ENCODE results near the gene CTSV.
"Not testable (repeated sequence)": the region's sequence is repeated elsewhere in the genome, so short reads cannot be mapped to it uniquely, and the experiment has no call there.

Gene CTSV

DNA sequence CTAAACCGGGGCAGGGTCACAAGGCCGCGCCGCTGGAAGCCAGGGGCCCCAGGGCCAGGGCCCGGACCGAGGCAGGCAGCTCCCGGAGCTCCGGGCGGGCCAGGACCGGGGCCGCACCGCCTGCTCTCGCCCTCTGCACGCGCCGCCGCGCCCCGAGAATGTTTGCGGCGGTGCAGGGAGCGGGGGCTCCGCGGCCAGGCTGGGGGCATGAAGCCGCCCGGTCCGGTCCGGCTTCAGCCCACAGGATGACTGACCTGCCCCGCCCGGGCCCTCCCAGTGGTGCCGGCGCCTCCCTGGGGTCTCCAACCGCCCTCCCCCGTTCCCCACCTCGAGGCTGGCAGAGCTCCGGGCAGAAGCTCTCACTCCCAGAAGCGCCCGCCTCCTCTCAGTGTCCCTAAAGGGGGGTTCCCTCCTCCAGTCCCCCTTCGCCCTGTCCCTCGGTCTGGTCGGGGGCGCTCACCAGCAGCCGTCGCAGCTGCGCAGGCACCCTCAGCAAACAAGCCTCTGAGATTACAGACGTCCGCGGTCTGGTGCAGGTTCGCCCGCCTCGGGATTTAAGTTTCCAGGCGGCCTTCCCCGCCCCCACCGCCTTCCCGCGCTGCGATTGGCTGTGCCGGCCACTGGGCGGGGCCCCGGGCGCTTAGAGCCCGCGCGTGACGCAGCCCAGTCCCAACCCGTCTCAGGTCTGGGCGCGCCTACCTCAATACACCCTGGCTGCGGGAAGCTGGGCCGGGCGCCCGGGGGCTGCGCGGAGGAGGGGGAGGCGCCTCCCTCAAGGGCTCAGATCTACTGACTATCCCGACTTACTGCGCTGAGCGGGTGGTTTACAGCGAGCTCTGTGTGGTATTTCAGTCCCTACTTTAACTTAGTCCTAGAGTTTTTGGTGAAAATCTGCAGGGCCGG, at the start of gene CTSV:
TSS of gene CTSV (minus strand) at position 532 of the 903 bp plus-strand sequence. CDS start 1,099 bp downstream, outside the sequence.
- Mint-ChIP-seq H3K27ac (no peak within 1 kb of the TSS), H3K27me3 (ENCODE audit: low read depth) (peaks cover 44% of the 10 kb centered on the region), H3K4me1 (ENCODE audit: low read depth) (peaks cover 2% of the 10 kb centered on the region), H3K9me3 (no peaks in the 10 kb centered on the region), H3K36me3 (ENCODE audit: low read depth) (no peaks in the 10 kb centered on the region), H3K4me3 (peak within 1 kb of the TSS; percentile 85)
- DNase-seq (ENCODE audit: low spot score), result peak; percentile 86

DNA sequence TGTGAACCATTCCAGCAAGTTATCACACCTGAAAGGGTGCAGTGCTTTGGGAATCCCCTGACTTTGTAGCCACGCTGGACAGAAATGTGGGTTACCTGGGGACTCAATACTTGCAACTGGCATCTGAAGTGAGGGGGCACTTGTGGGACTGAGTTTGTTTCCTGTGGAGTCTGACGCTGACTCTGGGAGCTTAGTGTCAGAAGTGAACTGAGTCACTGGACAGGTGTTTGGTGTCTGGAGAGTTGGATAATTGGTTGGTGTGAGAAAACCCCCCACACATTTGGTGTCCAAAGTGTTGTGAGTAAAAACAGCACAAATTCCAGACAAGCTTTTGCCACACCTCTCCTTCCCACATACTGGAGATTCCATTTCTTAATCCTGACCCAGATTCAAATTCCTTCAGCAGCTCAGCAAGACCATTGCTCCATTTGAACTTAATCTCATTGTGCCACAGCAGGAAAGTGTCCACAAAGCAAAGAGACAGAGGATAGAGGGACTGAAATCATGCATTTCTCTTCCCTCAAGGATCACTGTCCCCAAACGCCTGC, 48.8 kb upstream of the CTSV start:
- H3K27me3 Mint-ChIP-seq (ENCODE audit: low read depth), result peaks cover 25% of the 10 kb centered on the region
- not testable (repeated sequence) for H3K27ac Mint-ChIP-seq; DNase-seq (ENCODE audit: low spot score); H3K36me3 Mint-ChIP-seq (ENCODE audit: low read depth); H3K4me1 Mint-ChIP-seq (ENCODE audit: low read depth); H3K4me3 Mint-ChIP-seq; H3K9me3 Mint-ChIP-seq

DNA sequence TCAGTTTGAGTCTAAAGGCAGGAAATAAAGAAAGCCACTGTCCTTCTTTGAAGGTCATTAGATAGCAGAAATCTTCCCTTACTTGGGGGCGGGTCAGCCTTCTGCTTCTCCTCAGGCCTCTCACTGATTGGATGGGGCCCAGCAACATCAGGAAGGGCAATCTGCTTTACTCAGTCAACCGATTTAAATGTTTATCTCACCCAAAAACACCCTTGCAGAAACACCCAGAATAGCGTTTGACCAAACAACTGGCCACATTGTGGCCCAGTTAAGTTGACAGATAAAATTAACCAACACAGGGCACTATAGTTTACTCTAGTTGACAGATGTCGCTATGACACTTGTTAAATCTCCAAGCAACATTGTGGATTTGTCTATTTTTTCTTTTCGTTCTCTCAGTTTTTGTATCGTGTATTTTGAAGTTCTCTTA, 45.6 kb upstream of the CTSV start:
- not testable (repeated sequence) for DNase-seq (ENCODE audit: low spot score); H3K4me3 Mint-ChIP-seq; H3K36me3 Mint-ChIP-seq (ENCODE audit: low read depth); H3K27ac Mint-ChIP-seq; H3K9me3 Mint-ChIP-seq; H3K4me1 Mint-ChIP-seq (ENCODE audit: low read depth)
- H3K27me3 Mint-ChIP-seq (ENCODE audit: low read depth), result peaks cover 26% of the 10 kb centered on the region

DNA sequence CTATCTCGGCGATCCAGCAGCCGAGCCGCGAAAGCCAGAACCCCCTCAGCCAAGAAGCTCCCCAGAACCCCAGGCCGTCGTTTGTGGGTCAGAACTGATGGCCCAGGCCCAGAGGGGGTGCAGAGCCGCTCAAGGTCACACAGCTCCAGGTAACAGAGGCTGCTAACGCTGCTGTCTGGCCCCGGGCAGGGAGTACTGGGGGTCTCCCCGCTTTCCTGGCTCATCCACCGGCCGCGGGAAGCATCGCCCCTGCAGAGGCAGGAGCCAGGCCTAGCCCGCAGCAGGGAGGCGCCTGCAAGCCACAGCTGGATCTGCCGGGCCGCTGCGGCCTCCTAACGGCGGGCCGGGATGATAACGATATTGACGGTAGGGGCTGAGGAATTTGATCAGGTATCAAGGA, 39.4 kb upstream of the CTSV start:
- H3K27ac Mint-ChIP-seq, result no peak overlapping the region
- DNase-seq (ENCODE audit: low spot score), result no peak
- H3K4me1 Mint-ChIP-seq (ENCODE audit: low read depth), result no peaks in the 10 kb centered on the region
- H3K4me3 Mint-ChIP-seq, result no peak overlapping the region
- no peaks in the 10 kb centered on the region for H3K36me3 Mint-ChIP-seq (ENCODE audit: low read depth)
- H3K9me3 Mint-ChIP-seq, result no peaks in the 10 kb centered on the region
- H3K27me3 Mint-ChIP-seq (ENCODE audit: low read depth), result peaks cover 42% of the 10 kb centered on the region

DNA sequence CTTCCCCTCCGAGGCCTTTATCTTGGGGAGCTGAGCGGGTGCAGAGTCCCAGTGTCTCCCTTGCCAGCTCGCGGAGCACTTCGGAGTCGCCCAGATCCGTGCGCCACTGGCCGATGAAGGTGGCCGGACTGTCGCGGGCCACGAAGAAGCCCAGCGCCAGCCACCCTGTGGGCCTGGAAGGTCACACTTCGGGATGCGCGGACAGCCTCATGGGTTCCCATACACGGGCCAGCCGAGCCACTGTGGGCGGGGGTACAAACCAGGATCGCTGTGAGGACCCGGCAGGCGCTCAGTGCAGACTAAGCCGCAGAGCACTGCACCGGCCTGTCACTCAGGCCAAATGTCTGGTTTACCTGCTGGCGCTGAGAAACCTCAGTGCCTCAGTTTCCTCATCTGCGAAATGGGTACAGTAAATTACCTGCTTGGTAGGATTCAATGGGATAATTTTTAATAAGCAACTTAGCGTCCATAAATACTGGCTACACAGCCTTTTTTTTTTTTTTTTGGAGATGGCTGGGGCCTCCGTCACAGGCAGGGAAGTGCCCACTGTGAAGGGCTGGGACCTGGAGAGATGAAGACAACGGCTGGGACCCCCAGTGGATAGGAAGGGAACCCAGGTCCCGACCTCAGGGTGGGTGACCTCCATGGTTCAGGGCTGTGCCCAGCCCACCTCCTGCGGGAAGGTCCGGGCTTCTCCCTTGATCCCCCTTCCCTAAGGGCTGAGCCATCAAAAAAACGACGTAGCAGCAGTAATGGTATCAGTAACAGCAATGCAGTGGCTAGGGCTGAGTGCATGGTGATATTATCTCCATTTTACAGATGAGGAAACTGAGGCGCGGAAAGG, 38.7 kb upstream of the CTSV start:
- H3K27me3 Mint-ChIP-seq (ENCODE audit: low read depth), result peaks cover 41% of the 10 kb centered on the region
- H3K36me3 Mint-ChIP-seq (ENCODE audit: low read depth), result no peaks in the 10 kb centered on the region
- no peak overlapping the region for H3K4me3 Mint-ChIP-seq
- H3K27ac Mint-ChIP-seq, result no peak overlapping the region
- no peaks in the 10 kb centered on the region for H3K4me1 Mint-ChIP-seq (ENCODE audit: low read depth)
- no peak for DNase-seq (ENCODE audit: low spot score)
- no peaks in the 10 kb centered on the region for H3K9me3 Mint-ChIP-seq

DNA sequence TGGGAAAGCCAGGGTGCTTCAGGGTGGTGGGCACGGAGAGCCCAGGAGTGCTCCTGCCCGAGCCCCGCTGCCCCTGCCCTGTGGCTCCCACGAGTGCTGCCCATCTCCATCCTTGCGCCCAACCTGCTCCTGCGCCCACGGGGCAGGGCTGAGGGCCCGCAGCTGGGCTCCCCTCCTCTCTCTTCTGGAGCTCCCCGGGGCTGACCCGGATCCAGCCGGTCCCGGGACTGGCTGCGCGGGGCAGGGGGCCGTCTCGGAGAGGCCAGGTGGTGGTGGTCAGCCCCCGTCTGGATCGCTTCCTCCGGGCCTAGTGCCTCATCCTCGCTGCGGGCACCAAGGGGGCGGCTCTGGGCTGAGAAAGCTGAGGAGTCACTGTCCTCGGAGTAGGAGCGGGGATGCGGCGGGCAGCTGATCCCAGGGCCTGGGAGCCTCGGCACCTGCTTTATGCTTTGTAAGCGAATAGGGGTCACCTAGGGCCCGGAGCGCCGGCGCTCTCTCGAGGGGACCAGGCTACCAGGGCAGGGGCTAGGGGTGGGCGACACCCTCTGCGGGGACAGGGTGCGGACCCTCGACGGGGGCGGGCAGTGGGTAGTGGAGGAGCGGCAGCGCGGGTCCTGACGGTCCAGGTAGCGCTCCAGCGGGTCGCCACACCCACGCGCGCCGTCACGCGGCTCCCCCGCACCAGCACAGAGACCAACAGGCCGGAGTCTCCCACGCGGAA, 37.9 kb upstream of the CTSV start:
- not testable (repeated sequence) for H3K4me1 Mint-ChIP-seq (ENCODE audit: low read depth); H3K9me3 Mint-ChIP-seq; H3K4me3 Mint-ChIP-seq; DNase-seq (ENCODE audit: low spot score); H3K36me3 Mint-ChIP-seq (ENCODE audit: low read depth); H3K27ac Mint-ChIP-seq
- H3K27me3 Mint-ChIP-seq (ENCODE audit: low read depth), result peaks cover 39% of the 10 kb centered on the region

DNA sequence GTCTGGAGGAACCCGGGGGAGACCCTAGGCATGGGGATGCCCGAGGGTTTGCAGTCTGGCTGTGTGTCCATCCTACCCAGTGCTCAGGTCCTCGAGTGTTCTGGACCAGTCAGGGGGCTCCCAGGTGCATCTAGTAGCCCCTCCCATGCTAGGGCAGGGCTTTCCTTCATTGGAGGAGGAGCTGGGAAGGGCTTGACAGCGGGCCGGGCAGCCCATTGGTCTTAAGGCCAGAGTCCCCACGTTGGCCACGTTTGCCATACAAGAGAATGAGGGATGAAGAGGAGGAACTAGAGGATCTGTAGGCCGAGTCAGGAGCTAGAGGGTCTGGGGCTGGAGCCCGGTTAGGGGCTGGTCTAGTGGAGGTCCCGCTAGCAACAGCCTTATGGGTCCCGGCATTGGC, 37.3 kb upstream of the CTSV start:
- Mint-ChIP-seq H3K9me3 (no peaks in the 10 kb centered on the region), H3K27ac (no peak overlapping the region), H3K36me3 (ENCODE audit: low read depth) (no peaks in the 10 kb centered on the region), H3K27me3 (ENCODE audit: low read depth) (peaks cover 41% of the 10 kb centered on the region), H3K4me1 (ENCODE audit: low read depth) (no peaks in the 10 kb centered on the region), H3K4me3 (no peak overlapping the region)
- DNase-seq (ENCODE audit: low spot score), result no peak

DNA sequence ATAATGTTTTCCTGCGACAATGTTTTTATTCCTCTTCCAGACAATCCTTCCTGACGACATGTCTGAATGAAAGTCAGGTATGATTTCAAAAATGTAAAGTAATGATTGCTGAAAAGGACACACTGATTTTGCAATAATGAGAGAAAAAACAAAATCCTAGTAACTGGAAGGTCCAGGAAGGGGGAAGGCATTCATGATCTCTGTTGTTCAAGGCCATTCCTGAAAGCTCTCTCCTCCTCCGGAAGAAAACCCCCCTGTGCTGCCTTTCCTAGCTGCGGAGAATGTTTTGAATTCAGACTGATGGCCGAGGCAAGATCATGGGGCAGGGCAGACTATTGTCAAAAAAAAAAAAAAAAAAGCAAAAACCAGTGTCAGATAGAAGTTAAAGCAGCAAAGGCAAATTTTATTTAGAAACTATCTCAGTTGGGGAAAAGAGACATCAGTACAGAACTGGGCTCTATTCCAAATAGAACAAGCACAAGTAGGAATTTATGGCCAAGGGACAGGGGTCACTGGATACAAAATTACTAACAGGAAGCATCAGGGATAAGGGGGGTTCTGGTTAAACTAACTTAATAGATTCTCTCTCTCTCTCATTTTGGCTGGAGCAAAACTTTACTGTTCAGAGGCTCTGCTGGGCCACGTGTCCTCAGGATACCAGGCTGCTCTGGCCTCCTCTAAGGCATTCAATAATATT, 36.5 kb upstream of the CTSV start:
- Mint-ChIP-seq H3K36me3 (ENCODE audit: low read depth) (no peaks in the 10 kb centered on the region), H3K9me3 (no peaks in the 10 kb centered on the region), H3K27ac (no peak overlapping the region), H3K4me3 (no peak overlapping the region), H3K4me1 (ENCODE audit: low read depth) (no peaks in the 10 kb centered on the region), H3K27me3 (ENCODE audit: low read depth) (peaks cover 37% of the 10 kb centered on the region)
- no peak for DNase-seq (ENCODE audit: low spot score)

DNA sequence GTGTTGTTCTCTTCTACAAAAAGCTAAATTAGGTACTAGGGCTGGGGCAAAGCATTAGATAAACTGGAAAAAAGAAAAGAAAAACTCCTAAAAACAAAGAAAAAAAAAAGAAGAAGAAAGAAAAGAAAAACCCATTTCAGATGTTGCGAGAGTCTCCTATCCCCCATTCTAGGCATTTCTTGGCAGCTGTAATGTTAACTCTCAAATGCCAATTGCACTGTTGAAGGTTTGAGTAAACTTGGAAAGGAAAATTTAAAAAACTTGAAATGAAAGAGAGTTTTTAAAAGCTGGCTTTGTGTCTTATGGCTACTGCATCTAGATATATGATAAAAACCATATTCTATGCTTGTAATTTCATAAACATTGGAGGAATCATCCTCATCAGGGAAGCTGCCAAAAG, 34.6 kb upstream of the CTSV start:
- H3K27me3 Mint-ChIP-seq (ENCODE audit: low read depth), result peaks cover 31% of the 10 kb centered on the region
- no peaks in the 10 kb centered on the region for H3K36me3 Mint-ChIP-seq (ENCODE audit: low read depth)
- H3K9me3 Mint-ChIP-seq, result no peaks in the 10 kb centered on the region

DNA sequence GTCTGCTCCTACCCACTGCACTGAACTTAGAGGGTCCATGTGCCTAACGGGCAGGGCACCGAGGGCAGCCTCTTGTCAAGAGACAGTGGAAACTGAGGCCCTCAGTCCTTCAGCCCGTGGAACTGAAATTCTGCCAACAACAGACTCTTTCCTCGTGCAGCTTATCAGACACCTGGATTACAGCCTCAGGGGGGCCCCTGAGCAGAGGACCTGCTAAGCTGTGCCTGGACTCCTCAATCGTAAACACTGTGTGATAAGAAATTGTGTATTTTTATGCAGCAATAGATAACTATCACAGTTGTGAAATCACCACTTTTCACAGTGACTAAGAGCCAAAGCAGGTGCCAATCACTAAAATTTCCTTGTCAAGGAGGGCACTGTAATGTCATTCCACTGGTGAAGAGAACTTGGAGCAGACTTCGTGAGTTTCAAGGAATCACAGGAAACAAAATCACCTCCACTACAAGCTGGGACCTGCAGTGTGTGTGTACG, 33.4 kb upstream of the CTSV start:
- H3K27ac Mint-ChIP-seq, result no peak overlapping the region
- no peaks in the 10 kb centered on the region for H3K36me3 Mint-ChIP-seq (ENCODE audit: low read depth)

More for the DNA sequence above, 34.6 kb upstream of the CTSV start:
- Mint-ChIP-seq H3K4me1 (ENCODE audit: low read depth) (no peaks in the 10 kb centered on the region), H3K4me3 (no peak overlapping the region), H3K27ac (no peak overlapping the region)
- no peak for DNase-seq (ENCODE audit: low spot score)

DNA sequence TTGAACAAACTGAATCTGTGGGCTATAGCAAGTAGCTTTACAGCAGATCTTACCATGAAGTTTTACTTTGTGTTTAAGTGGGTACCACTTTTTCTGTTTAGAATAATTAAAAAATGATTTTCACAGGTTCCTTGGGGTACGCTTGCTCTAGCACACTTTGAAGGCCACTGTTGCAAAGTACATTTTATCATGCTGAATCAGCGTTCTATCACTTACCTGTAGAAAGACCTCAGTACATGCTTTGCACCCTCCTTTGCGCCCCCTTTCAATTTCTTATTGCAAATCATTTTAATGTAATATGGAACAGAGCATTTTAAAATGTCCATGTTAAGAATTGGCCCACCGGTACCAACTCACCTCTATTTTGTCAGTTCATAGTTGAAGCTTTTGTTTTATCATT, 31.4 kb upstream of the CTSV start:
- H3K9me3 Mint-ChIP-seq; H3K4me3 Mint-ChIP-seq; DNase-seq (ENCODE audit: low spot score); H3K4me1 Mint-ChIP-seq (ENCODE audit: low read depth); H3K27ac Mint-ChIP-seq; H3K36me3 Mint-ChIP-seq (ENCODE audit: low read depth): not testable (repeated sequence)
- peaks cover 24% of the 10 kb centered on the region for H3K27me3 Mint-ChIP-seq (ENCODE audit: low read depth)

More for the DNA sequence above, 33.4 kb upstream of the CTSV start:
- peaks cover 31% of the 10 kb centered on the region for H3K27me3 Mint-ChIP-seq (ENCODE audit: low read depth)
- no peaks in the 10 kb centered on the region for H3K9me3 Mint-ChIP-seq
- no peak for DNase-seq (ENCODE audit: low spot score)
- no peaks in the 10 kb centered on the region for H3K4me1 Mint-ChIP-seq (ENCODE audit: low read depth)
- H3K4me3 Mint-ChIP-seq, result no peak overlapping the region

DNA sequence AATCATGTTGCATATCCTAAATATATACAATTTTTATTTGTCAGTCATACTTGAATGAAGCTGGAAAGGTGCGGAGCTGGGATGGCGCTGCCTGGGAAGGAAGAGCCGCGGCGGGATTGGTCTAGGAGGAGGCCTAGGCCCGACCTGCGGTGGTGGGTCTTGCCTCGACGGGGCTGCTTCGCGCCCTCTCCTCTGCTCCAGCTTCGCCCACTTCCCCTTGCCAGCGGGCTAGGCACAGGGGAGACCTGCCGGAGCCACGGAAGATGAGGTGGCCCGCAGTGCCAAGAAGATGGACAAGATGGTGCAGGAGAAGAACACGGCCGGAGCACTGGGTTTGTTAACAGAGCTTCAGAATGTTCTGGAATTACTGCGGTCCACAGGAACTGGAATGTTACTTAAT, 28.5 kb upstream of the CTSV start:
- H3K27me3 Mint-ChIP-seq (ENCODE audit: low read depth), result peaks cover 12% of the 10 kb centered on the region
- H3K4me1 Mint-ChIP-seq (ENCODE audit: low read depth), result no peaks in the 10 kb centered on the region
- no peak overlapping the region for H3K4me3 Mint-ChIP-seq
- no peak overlapping the region for H3K27ac Mint-ChIP-seq
- no peak for DNase-seq (ENCODE audit: low spot score)
- H3K9me3 Mint-ChIP-seq, result peaks cover 9% of the 10 kb centered on the region
- peaks cover 2% of the 10 kb centered on the region for H3K36me3 Mint-ChIP-seq (ENCODE audit: low read depth)

DNA sequence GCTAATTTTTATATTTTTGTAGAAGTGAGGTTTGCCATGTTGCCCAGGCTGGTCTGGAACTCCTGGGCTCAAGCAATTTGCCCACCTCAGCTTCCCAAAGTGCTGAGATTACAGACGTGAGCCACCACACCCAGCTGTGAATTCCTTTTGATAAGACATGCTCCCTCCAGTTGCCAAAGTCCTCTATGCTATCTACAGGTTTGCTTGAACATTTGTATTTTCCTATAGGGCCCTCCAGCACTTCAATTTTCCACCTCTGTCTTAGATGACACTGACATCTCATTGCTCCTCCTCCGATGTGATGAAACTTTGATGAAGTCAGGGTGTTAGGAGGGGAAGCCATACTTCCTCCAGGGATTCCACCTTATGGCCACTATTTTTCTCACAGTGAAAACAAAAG, 25.2 kb upstream of the CTSV start:
- no peak for DNase-seq (ENCODE audit: low spot score)
- Mint-ChIP-seq H3K9me3 (peaks cover 9% of the 10 kb centered on the region), H3K36me3 (ENCODE audit: low read depth) (peaks cover 2% of the 10 kb centered on the region), H3K4me1 (ENCODE audit: low read depth) (no peaks in the 10 kb centered on the region), H3K27ac (no peak overlapping the region), H3K4me3 (no peak overlapping the region), H3K27me3 (ENCODE audit: low read depth) (peaks cover 5% of the 10 kb centered on the region)
